Stimulated activated CD4-positive, alpha-beta T cell treated with anti-CD3 and anti-CD28 coated beads, TNF-alpha, amount 100 ng/mL, for 48 hours (primary cell): ENCODE results near the gene PEX14.
"Not testable (repeated sequence)": the region's sequence is repeated elsewhere in the genome, so short reads cannot be mapped to it uniquely, and the experiment has no call there.

Experiments used
- DNase-seq, 3 donors: peaks; one replicate each; pipeline ENCODE4 v3.0.0-alpha.2; 2020; ENCODE audit warnings: low read depth in 3 of 3

PEX14 gene, protein sequence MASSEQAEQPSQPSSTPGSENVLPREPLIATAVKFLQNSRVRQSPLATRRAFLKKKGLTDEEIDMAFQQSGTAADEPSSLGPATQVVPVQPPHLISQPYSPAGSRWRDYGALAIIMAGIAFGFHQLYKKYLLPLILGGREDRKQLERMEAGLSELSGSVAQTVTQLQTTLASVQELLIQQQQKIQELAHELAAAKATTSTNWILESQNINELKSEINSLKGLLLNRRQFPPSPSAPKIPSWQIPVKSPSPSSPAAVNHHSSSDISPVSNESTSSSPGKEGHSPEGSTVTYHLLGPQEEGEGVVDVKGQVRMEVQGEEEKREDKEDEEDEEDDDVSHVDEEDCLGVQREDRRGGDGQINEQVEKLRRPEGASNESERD

DNA sequence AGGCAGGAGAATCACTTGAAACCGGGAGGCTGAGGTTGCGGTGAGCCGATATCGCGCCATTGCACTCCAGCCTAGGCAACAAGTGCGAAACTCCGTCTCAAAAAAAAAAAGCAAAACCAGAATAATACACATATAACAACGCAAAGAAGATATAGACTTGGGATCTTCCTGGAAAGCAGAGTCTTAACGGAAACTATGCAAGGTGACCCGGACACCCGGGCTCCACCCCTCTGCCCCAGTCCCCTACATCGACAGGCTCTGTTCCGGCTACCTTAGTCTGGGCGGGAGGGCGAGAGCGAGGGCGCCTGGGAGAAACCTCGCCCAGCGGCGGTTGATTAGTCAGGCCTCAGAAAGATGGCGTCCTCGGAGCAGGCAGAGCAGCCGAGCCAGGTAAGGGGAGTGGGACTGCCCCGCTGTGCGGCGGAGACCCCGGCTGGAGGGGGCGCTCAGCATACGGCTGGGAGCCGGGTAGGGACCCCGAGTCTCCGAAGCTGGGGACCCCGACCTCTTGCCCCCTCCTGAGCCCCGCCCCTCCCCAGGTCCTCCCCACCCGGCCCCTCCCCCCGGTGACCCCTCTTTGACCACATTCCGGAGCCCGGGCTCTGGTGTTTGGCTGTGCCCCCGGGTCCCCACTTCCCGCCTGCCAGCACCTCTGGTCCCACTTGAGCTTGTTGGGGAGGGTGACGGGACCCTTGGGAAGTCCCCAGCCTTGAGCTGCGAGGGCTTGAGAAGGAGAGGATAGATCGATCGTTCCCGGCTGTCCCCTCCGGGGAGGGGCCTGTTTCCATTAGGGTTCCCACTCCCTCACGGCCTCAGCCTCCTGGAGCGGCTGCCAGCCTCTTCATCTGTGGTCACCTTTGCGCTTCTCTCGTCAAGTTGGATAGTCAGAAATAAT lies at the start of gene PEX14:
Gene PEX14, plus strand, starts transcription at position 338 of the 895 bp plus-strand sequence. Its CDS starts 17 bp downstream, at position 355.
- peak; percentile 77 to 85 (median 84) for DNase-seq

DNA sequence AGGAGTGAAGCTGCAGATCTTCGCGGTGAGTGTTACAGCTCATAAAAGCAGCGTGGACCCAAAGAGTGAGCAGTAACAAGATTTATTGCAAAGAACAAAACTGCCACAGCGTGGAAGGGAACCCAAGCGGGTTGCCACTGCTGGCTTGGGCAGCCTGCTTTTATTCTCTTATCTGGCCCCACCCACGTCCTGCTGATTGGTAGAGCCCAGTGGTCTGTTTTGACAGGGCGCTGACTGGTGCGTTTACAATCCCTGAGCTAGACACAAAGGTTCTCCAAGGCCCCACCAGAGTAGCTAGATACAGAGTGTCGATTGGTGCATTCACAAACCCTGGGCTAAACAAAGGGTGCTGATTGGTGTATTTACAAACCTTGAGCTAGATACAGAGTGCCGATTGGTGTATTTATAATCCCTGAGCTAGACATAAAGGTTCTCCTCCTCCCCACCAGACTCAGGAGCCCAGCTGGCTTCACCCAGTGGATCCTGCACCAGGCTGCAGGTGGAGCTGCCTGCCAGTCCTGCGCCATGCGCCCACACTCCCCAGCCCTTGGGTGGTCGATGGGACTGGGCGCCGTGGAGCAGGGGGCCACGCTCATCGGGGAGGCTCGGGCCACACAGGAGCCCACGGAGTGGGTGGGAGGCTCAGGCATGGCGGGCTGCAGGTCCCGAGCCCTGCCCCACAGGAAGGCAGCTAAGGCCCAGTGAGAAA lies 48.8 kb upstream of the PEX14 start:
- DNase-seq = not testable (repeated sequence)

DNA sequence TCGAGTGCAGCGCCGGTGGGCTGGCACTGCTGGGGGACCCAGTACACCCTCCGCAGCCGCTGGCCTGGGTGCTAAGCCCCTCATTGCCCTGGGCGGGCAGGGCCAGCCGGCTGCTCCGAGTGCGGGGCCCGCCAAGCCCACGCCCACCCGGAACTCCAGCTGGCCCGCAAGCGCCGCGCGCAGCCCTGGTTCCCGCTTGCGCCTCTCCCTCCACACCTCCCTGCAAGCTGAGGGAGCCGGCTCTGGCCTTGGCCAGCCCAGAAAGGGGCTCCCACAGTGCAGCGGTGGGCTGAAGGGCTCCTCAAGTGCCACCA lies 48.3 kb upstream of the PEX14 start:
- not testable (repeated sequence) for DNase-seq

DNA sequence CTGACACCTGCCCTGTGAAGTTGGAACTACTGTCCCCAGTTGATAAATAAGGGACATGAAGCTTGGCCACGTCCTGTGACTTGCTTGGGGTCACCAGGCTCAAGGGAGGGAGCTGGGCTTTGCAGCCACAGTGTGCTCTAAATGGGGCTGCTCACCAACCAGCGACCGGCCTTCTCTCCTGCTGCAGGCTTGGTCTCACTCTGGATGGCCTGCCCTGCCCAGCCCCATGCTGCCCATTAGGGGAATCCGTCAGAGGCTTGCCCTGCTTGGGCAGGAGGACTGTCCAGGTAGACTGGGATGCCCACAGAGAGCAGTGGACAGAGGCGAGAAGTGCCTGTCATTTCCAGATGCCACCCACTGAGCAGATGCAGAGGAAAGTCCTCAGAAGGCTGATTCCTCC lies 45.8 kb upstream of the PEX14 start:
- no peak for DNase-seq

DNA sequence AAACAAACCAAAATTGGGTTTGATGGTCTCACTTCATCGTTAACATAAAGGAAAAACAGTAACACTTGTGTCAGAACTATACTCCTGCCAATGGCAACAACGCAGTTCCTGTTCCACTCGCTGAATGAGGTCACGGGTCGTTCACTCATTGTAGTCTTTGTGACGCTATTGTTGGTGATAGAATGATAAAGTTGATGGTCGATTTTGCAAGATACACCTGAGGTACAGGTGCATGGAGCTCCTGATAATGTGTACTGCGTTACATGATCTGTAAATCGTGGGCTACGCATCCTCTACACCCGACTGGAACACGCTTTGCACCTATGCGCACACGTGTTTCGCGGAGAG lies 44.9 kb upstream of the PEX14 start:
- DNase-seq = peak in 1 of 3 donors; percentile 38

DNA sequence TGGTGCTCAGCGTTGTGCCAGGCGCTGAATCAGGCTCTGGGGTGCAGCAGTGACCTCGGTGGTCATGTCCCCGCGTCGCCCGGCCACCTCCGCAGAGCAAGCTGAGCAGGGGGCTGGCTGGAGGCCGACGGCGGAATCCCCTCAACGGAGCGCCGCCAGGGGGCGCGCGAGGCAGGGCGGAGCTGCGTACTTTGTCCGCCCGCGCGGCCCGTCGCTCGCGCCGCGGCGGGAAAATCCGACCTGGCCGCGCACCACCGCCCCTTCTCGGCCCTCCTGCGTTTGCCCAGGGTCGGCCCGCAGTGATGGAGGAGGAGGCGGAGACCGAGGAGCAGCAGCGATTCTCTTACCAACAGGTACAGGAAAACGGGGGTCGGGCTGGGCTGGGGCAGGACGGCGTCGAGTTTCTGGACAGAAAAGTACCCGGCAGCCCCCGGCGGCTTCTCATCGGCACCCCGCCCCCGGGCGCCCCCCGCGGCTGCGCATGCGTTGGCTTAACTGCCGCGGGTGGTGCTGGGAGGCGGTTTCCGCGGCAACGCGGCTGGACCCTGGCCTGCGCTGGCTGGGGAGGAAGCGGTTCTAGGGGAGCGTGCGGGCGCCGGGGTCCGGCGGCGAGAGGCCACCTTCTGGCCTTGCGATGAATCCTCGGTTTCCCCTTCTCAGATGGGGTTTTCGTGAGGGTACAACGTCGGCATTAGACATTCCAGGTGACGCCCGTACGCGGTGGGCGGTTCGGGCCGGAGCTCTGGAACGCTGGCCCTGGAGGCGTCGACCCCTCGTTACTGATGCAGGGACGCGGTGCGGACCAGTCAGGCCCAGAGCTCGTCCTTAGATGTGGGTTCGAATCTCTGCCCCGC lies 44.3 kb upstream of the PEX14 start, which contains the start of gene CENPS:
Gene CENPS, plus strand, starts transcription at position 218 of the 854 bp plus-strand sequence. Its CDS starts 85 bp downstream, at position 303.
- peak; percentile 78 to 92 (median 82) for DNase-seq

DNA sequence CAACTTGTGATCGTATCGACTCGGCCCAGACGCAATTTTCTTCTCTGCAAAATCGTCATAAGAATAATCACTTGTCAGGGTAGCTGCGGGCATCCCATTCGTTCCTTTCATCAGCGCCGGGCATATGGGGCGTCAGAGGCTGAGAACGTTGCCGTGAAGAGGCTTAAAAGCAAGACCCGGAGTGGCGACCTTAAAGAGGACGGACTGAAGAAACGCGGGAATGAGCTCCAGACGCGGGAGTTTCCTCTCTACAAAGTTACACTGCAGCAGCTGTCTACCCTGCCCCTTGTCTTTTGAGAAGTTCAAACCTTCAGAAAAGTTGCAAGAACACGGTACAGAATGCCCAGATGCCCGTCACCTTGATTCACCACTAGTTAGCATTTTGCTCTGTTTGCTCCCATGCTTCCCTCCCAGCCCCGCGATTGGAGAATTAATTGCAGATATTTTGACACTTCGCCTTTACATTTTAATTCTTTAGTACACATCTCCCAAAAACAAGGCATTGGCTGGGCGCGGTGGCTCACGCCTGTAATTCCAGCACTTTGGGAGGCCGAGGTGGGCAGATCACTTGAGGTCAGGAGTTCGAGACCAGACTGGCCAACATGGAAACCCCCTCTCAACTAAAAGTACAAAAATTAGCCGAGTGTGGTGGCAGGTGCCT lies 43.5 kb upstream of the PEX14 start:
- peak in 1 of 3 donors; percentile 8 for DNase-seq

DNA sequence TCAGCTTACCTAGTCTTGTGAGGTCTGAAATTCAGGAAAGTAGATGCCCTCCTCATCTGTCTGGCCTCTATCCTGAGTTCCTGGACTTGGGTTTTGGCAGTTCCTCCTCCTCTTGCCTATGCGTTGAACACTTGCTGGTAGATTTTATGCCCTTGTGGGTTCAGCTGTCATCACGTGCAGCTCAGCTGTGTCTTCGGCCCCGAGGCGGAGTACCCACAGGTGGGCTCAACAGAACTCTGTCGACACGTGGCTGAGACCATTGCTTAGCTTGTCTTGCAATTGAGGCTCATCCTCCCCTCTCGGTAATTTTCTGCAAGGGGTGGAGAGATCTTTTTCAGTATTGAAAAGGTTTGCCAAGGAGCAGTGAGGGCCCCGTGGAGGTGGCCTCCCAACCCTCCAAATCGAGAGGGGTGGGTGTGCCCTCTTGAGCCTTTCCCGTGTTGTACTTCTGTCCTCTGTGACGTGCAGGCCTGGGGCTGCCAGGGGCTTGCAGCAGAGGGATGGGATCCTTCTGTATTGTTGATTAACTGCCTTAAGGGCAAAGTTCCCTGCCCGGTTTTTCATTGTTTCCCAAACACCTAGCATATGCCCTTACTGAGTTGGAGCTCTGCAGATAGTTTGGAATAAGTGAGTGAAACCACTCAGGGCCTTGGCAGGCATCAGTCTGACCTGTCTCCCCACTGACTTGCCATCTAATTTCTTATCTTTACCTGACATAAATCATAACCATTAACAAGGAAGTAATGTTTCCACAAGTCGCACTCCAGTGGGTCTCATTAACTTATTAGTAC lies 41.6 kb upstream of the PEX14 start:
- DNase-seq = no peak

DNA sequence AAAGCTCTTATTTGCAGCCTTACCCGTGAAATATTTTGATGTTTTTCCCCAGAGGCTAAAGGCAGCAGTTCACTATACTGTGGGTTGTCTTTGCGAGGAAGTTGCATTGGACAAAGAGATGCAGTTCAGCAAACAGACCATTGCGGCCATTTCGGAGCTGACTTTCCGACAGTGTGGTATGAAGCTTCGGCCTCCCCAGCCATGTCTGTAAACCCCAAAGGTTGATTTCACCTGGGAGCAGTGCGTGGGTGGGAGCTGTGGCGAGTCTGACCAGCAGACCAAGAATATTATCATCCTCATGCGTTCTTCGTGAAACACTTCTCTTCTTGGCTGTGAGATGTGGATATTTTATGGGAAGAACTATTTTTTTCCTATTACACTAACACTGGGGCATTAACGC lies 41.0 kb upstream of the PEX14 start:
- no peak for DNase-seq

DNA sequence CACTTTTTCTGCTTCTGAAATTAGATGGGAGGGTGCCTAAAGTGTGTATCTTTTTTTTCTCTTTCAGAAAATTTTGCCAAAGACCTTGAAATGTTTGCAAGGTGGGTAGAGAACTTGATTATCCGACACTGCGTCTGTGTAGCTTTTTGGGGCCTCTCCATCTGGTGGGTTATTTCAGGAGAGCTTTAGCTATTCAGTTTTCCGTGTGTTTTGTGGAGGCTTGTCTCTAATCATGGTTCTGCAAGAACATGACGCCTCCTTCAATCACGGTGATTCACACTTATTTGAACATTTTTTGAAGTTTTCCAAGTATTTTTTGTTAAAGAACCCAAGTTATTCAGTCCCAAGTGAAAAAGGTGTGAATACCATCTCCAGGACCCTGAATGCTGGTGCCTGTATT lies 40.2 kb upstream of the PEX14 start:
- DNase-seq = no peak

DNA sequence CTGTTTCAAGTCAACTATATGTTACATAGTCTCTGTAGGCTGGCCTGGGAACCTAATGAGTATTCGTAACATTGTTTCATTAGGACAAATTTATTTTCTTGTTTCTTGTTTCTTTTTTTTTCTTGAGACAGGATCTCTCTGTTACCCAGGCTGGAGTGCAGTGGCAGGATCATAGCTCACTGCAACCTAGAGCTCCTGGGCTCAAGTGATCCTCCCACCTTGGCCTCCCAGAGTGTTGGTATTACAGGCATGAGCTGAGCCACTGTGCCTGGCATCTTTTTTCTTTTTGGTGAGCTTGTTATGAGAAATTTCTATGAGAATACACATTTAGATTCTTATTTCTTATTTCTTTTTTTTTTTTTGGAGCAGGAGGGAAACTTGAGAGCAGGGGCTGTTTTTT lies 37.7 kb upstream of the PEX14 start:
- DNase-seq = no peak

DNA sequence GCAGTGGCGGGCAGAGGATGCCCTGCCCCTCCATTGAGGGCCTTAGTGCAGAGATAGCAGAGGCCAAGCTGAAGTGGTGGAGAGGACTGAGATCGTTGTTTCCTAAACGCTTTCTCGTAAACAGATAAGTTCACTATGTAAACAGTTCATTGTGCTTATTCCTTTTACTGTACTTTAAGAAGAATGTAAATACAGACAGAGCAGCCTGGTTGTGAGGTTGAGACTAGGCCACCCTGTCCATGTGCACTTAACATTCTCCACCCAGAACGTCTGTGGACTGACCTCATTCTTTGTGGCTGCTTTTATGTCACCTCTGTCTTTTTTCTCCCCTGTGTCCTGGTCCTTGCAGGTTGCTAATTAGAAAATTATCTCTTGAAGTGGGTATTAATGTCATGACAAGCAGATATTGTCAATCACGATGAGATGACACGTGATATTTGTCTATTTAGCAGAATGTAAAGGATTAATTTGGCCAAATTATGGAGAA lies 36.0 kb upstream of the PEX14 start:
- no peak for DNase-seq

DNA sequence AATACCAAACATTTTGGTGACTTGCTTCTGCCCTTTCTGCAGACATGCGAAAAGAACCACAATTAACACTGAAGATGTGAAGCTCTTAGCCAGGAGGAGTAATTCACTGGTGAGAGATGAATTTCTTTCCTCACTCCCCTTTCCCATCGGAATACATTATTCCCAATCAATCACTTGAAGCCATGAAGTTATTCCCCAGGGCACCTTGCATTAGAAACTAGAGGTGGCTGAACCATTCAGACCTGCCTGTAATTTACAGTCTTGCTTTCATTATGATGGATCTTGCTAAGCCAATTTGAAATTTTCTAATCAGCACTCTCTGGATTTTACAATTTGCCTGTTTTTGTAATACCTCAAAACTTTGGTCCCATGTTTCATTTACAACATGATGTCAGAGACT lies 34.4 kb upstream of the PEX14 start:
- no peak for DNase-seq

DNA sequence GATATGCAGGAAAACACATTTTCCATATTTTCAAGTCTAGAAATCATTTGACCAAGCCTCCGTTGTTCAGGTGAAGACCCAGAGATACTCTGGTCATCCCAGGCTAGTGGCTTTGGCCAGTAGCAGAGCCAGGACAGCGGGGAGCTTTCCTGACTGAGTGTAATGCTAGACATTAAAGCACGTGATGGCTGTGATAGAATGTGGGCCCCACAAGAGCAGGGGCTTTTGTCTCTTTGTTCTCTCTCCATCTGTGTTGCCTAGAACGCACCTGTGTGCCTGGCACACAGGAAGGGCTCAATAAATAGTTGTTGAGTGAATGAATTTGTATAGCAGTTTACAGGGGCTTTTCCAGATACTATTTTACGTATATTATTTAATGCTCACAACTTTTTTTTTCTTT lies 34.0 kb upstream of the PEX14 start:
- no peak for DNase-seq

DNA sequence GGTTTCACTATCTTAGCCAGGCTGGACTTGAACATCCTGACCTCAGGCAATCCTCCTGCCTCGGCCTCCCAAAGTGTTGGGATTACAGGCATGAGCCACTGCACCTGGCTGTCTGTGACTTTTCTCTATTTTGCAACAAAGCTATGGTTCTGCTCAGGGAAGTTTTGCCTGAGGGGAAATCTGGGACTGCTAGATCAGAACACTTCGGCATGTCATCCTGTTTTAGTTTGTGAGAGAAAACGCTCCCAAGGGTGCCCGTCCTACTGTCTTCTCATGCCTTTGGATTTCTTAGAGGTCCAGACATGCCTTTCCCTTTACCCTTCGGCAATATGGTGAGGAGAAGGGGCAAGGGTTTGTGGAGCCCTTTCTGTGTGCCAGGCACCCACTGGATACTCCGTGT lies 30.5 kb upstream of the PEX14 start:
- no peak for DNase-seq

DNA sequence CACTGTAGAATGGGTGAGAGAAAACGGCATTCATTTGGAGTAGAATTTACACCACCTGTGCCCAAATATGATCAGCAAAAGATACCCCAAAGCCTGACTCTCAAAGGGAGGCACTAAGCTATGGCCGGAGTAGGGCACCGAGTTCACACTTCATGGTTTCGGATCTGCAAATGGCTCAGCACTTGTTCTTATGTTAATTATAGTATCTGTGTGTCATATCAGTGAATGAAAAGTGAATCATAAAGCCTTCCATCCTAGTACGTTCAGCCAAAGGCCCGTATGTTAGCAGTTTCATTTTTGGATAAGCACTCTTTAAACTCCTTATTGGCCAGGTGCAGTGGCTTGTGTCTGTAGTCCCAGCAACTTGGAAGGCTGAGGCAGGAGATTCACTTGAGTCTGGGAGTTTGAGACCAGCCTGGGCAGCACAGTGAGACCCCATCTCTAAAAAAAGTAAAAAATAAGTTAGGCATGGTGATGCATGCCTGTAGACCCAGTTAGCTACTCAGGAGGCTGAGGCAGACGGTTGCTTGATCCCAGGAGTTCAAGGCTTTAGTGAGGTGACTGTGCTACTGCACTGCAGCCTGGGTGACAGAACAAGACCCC lies 29.9 kb upstream of the PEX14 start:
- DNase-seq = no peak

DNA sequence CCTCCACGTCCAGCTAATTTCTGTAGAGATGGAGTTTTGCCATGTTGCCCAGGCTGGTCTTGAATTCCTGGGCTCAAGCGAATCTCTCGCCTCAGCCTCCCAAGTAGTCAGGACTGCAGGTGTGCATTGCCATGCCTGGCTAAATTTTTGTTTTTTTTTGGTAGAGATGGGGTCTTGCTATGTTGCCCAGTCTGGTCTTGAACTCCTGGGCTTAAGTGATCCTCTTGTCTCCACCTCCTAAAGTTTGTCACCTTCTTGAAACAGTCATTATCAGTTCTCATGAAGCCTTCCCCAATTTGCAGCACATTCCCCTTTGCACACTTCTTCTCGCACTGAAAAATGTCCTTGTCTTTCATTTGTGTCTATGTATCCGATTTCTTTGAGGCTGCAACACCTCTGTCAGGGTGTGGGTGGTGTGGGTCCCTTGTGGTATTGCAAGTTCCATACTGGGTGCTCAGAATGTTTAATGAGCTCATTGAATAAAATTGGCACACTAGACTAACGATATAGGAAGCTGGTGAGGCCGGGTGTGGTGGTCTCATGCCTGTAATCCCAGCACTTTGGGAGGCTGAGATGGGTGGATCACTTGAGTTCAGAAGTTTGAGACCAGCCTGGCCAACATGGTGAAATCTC lies 27.8 kb upstream of the PEX14 start:
- DNase-seq = no peak

DNA sequence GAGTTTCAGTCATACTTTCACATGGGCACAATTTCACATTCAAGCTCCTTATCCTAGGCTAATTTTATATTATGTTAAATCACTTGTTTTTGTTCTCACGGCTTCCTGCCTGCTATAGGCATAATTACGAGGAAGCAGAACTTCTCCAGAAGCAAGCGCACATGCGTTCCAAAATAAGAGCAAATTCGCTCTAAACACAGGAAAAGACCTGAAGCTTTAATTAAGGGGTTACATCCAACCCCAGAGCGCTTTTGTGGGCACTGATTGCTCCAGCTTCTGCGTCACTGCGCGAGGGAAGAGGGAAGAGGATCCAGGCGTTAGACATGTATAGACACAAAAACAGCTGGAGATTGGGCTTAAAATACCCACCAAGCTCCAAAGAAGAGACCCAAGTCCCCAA lies 25.0 kb upstream of the PEX14 start, which contains the start of gene CORT:
Gene CORT, plus strand, starts transcription at position 281 of the 400 bp plus-strand sequence. CDS start 193 bp downstream, outside the sequence.
- DNase-seq = no peak
